ENCODE data around the gene IRGC. TPM values are rescaled to one million over a fixed set of nuclear protein-coding genes. Genes with fewer than 3 reads are reported as not detected.

The IRGC gene
- total RNA-seq, 2 donors from 2014 or later: not detected

GRCh38 chr19:43718627-43719377 lies 2.9 kb downstream of the IRGC start:
- Mint-ChIP-seq H3K9me3 (no peaks in the 10 kb centered on the region), H3K27me3 (ENCODE audit: insufficient read depth) (peaks cover 8% of the 10 kb centered on the region), H3K4me3 (no peak overlapping the region), H3K4me1 (no peaks in the 10 kb centered on the region), H3K36me3 (ENCODE audit: low read depth) (no peaks in the 10 kb centered on the region), H3K27ac (no peak overlapping the region)
- H3K27me3 ChIP-seq (ENCODE audit: control insufficient read depth, insufficient read depth, low read length, poor library complexity, severe bottlenecking): no peaks in the 10 kb centered on the region
- no peak for TF ChIP-seq CTCF (conservative IDR thresholded peaks at IDR 0.05)
- no peak overlapping the region for H3K4me3 ChIP-seq (ENCODE audit: low read length)
- no peaks in the 10 kb centered on the region for H3K4me1 ChIP-seq (ENCODE audit: control insufficient read depth, insufficient read depth, low read length)
- H3K9ac ChIP-seq (ENCODE audit: extremely low read depth, low read length, poor library complexity, severe bottlenecking): no peak overlapping the region
- no peaks in the 10 kb centered on the region for H3K36me3 ChIP-seq (ENCODE audit: control insufficient read depth, insufficient read depth, low read length)
- H3K9me3 ChIP-seq (ENCODE audit: control insufficient read depth, low read length): no peaks in the 10 kb centered on the region
- no peak for DNase-seq
- 95 to 96% methylated on average over 49 to 60 of the region's 60 CpGs for WGBS, 2 experiments (ENCODE audit: insufficient coverage in 1 of 2, insufficient read length in 1 of 2)
- no peak overlapping the region for H3K27ac ChIP-seq (ENCODE audit: low read depth, low read length)

- no peak overlapping the region for H3K4me3 ChIP-seq (ENCODE audit: low read length)
- peaks cover 8% of the 10 kb centered on the region for H3K27me3 Mint-ChIP-seq (ENCODE audit: insufficient read depth)
- H3K4me3 Mint-ChIP-seq: no peak overlapping the region
- no peaks in the 10 kb centered on the region for H3K9me3 ChIP-seq (ENCODE audit: control insufficient read depth, low read length)
- no peak for TF ChIP-seq CTCF (conservative IDR thresholded peaks at IDR 0.05)
- H3K36me3 Mint-ChIP-seq (ENCODE audit: low read depth): no peaks in the 10 kb centered on the region
- H3K27ac Mint-ChIP-seq: no peak overlapping the region
- no peak overlapping the region for H3K9ac ChIP-seq (ENCODE audit: extremely low read depth, low read length, poor library complexity, severe bottlenecking)
- H3K27ac ChIP-seq (ENCODE audit: low read depth, low read length): no peak overlapping the region
- no peaks in the 10 kb centered on the region for H3K36me3 ChIP-seq (ENCODE audit: control insufficient read depth, insufficient read depth, low read length)
- no peaks in the 10 kb centered on the region for H3K9me3 Mint-ChIP-seq
- no peak for DNase-seq
- H3K4me1 Mint-ChIP-seq: no peaks in the 10 kb centered on the region
- H3K4me1 ChIP-seq (ENCODE audit: control insufficient read depth, insufficient read depth, low read length): no peaks in the 10 kb centered on the region
- WGBS, 2 experiments (ENCODE audit: insufficient coverage in 1 of 2, insufficient read length in 1 of 2): 94 to 95% methylated on average over 14 to 37 of the region's 37 CpGs
- H3K27me3 ChIP-seq (ENCODE audit: control insufficient read depth, insufficient read depth, low read length, poor library complexity, severe bottlenecking): no peaks in the 10 kb centered on the region
These were observed 3.5 kb downstream of the IRGC start for GRCh38 chr19:43719378-43719868.

DNA sequence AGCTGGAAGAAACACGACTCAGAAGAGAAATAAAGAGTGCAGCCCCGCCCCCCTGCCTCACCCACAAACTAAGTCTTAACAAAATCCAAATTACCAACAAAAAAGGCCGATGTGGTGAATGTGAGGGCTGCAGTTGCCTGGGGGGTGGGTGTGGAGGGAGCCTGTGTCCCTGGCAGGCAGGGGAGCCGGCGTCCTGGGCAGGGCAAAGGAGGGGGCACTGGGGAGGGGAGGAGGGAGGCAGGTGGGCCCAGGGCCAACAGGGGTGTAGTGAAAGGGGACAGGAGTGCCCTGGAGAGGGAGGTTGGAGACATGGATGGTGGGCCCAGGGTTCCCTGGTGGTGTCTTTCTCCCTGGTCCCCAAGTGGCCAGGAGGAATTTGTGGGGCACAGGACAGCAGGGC lies 4.0 kb downstream of the IRGC start:
- Mint-ChIP-seq H3K4me1 (no peaks in the 10 kb centered on the region), H3K36me3 (ENCODE audit: low read depth) (no peaks in the 10 kb centered on the region), H3K4me3 (no peak overlapping the region), H3K27me3 (ENCODE audit: insufficient read depth) (peaks cover 3% of the 10 kb centered on the region), H3K27ac (no peak overlapping the region), H3K9me3 (no peaks in the 10 kb centered on the region)
- no peak for DNase-seq
- Histone ChIP-seq H3K4me3 (ENCODE audit: low read length) (no peak overlapping the region), H3K4me1 (ENCODE audit: control insufficient read depth, insufficient read depth, low read length) (no peaks in the 10 kb centered on the region), H3K9ac (ENCODE audit: extremely low read depth, low read length, poor library complexity, severe bottlenecking) (no peak overlapping the region), H3K27me3 (ENCODE audit: control insufficient read depth, insufficient read depth, low read length, poor library complexity, severe bottlenecking) (no peaks in the 10 kb centered on the region), H3K9me3 (ENCODE audit: control insufficient read depth, low read length) (no peaks in the 10 kb centered on the region), H3K36me3 (ENCODE audit: control insufficient read depth, insufficient read depth, low read length) (no peaks in the 10 kb centered on the region), H3K27ac (ENCODE audit: low read depth, low read length) (no peak overlapping the region)
- 92% methylated on average over 3 of the region's 5 CpGs; no CpG with 5 or more reads in 1 of the 2 experiments for WGBS, 2 experiments (ENCODE audit: insufficient coverage in 1 of 2, insufficient read length in 1 of 2)
- no peak for TF ChIP-seq CTCF (conservative IDR thresholded peaks at IDR 0.05)
